GM12878 (cell line): Measurements from ENCODE around the gene GNG12. TPM values are rescaled to one million over a fixed set of nuclear protein-coding genes. Genes with fewer than 3 reads are reported as not detected.

Source experiments
- ASH2L ChIP-seq: fragments of 300-600, 200-600 bp; sonication (generic); IDR thresholded peaks from 2 replicates; pipeline ENCODE4 v1.6.1; 2017; ENCODE audit warnings: low read depth, mild to moderate bottlenecking, borderline replicate concordance
- CBX5 ChIP-seq: sonication (generic); IDR thresholded peaks from 2 replicates; pipeline ENCODE4 v1.6.1; 2016; ENCODE audit warnings: low read depth, moderate library complexity, mild to moderate bottlenecking, inconsistent platforms
- CEBPB ChIP-seq, 2 experiments: fragments of 150-350 bp in 1 of 2; IDR thresholded peaks; 2 replicates each; pipeline ENCODE4 v1.6.1; 2012 to 2014; ENCODE audit warnings: low read depth in 2 of 2, low read length in 2 of 2, borderline replicate concordance in 1 of 2, inconsistent platforms in 1 of 2
- ETV6 ChIP-seq, 2 experiments: fragments of 450-650 bp in 1 of 2; IDR thresholded peaks in 1 of 2; conservative IDR thresholded peaks in 1 of 2; 2 replicates each; pipeline ENCODE4 v1.6.1; 2014; ENCODE audit warnings: antibody characterized with exemption in 1 of 2, borderline replicate concordance in 1 of 2, low read depth in 1 of 2, mild to moderate bottlenecking in 1 of 2, moderate library complexity in 1 of 2
- FOXM1 ChIP-seq: IDR thresholded peaks from 2 replicates; pipeline ENCODE4 v1.6.1; 2012; ENCODE audit warnings: low read depth, mild to moderate bottlenecking, inconsistent platforms, low read length, moderate library complexity
- IRF4 ChIP-seq: IDR thresholded peaks from 2 replicates; pipeline ENCODE4 v1.6.1; 2011; ENCODE audit warnings: low read depth, low read length
- MTA2 ChIP-seq: fragments of 450-650 bp; IDR thresholded peaks from 2 replicates; pipeline ENCODE4 v1.6.1; 2016; ENCODE audit warnings: low read depth, mild to moderate bottlenecking, moderate library complexity
- MYC ChIP-seq: IDR thresholded peaks from 2 replicates; pipeline ENCODE4 v1.6.1; 2011; ENCODE audit warnings: mild to moderate bottlenecking, low read length, moderate library complexity, inconsistent platforms; ENCODE audit not compliant: insufficient read depth, insufficient replicate concordance, insufficient read length, severe bottlenecking
- NFXL1 ChIP-seq: fragments of 450-650 bp; IDR thresholded peaks from 2 replicates; pipeline ENCODE4 v1.6.1; 2017; ENCODE audit warnings: antibody characterized with exemption, mild to moderate bottlenecking, borderline replicate concordance
- PAX5 ChIP-seq: IDR thresholded peaks from 2 replicates; pipeline ENCODE4 v1.6.1; 2011; ENCODE audit warnings: low read depth, low read length, borderline replicate concordance
- RAD51 ChIP-seq: fragments of 450-650 bp; IDR thresholded peaks from 2 replicates; pipeline ENCODE4 v1.6.1; 2016; ENCODE audit warnings: moderate library complexity, mild to moderate bottlenecking, inconsistent platforms
- RFX5 ChIP-seq: IDR thresholded peaks from 2 replicates; pipeline ENCODE4 v1.6.1; 2011; ENCODE audit warnings: low read depth, low read length, improper control_type of control experiment
- ZBED1 ChIP-seq: IDR thresholded peaks from 2 replicates; pipeline ENCODE4 v1.6.1; 2016; ENCODE audit warnings: borderline replicate concordance
- ZNF384 ChIP-seq: IDR thresholded peaks from 2 replicates; pipeline ENCODE4 v1.6.1; 2012; ENCODE audit warnings: low read depth, mild to moderate bottlenecking, low read length, improper control_type of control experiment, borderline replicate concordance
- polyA plus RNA-seq, 11 experiments: library from polyadenylated mRNA; depleted of rRNA in 4 of 11; unstranded in 6 of 11; stranded (reverse) in 5 of 11; fragments of >200 nt; fragmentation: Nextera tagmentation in 4 of 11; fragmentation: Illumina TruSeq in 1 of 11; extraction: Ambion mirVana in 4 of 11; extraction: Trizol in 1 of 11; gene quantifications; 1 replicate in 1 of 11; 2 replicates in 10 of 11; pipeline versions ENCODE4 v1.2.1 to v1.2.3, GENCODE V29; 2011 to 2016; ENCODE audit warnings: inconsistent platforms in 2 of 11, missing spikeins in 2 of 11, low read depth in 1 of 11
- total RNA-seq, 4 experiments: library from RNA; depleted of rRNA in 3 of 4; stranded (reverse); fragments of >200 nt in 3 of 4; fragmentation: Illumina TruSeq in 1 of 4; extraction: Trizol in 1 of 4; gene quantifications; 2 replicates each; pipeline versions ENCODE4 v1.2.1 to v1.2.3, GENCODE V29; 2013 to 2021
- TF ChIP-seq, protein P1 (sequence below): fragments of 450-650 bp; IDR thresholded peaks from 2 replicates; pipeline ENCODE4 v1.6.1; 2017; ENCODE audit warnings: mild to moderate bottlenecking, moderate library complexity
- TF ChIP-seq, protein P2 (sequence below): IDR thresholded peaks from 2 replicates; pipeline ENCODE4 v1.6.1; 2011; ENCODE audit warnings: borderline replicate concordance, low read depth, mild to moderate bottlenecking, moderate library complexity, mixed read lengths, low read length; ENCODE audit not compliant: insufficient read depth; ENCODE audit errors: extremely low read length
- TF ChIP-seq, protein P3 (sequence below): IDR thresholded peaks from 2 replicates; pipeline ENCODE4 v1.6.1; 2012; ENCODE audit warnings: low read depth, low read length, improper control_type of control experiment
- TF ChIP-seq, protein P4 (sequence below): fragments of 450-650 bp; IDR thresholded peaks from 2 replicates; pipeline ENCODE4 v1.6.1; 2014; ENCODE audit warnings: mild to moderate bottlenecking
- TF ChIP-seq, protein P5 (sequence below): IDR thresholded peaks from 2 replicates; pipeline ENCODE4 v1.6.1; 2011; ENCODE audit warnings: low read depth, mild to moderate bottlenecking, low read length, moderate library complexity, borderline replicate concordance; ENCODE audit errors: extremely low read depth
- TF ChIP-seq, protein P6 (sequence below): fragments of 450-650 bp; IDR thresholded peaks from 2 replicates; pipeline ENCODE4 v1.6.1; 2016; ENCODE audit warnings: mild to moderate bottlenecking

Gene GNG12
- total and polyA plus RNA-seq, 10 of the 15 experiments (the other 5 are each of a cell fraction or from before 2014, with no cell fraction given) = 0.22 to 32.8 (median 0.35) TPM

DNA sequence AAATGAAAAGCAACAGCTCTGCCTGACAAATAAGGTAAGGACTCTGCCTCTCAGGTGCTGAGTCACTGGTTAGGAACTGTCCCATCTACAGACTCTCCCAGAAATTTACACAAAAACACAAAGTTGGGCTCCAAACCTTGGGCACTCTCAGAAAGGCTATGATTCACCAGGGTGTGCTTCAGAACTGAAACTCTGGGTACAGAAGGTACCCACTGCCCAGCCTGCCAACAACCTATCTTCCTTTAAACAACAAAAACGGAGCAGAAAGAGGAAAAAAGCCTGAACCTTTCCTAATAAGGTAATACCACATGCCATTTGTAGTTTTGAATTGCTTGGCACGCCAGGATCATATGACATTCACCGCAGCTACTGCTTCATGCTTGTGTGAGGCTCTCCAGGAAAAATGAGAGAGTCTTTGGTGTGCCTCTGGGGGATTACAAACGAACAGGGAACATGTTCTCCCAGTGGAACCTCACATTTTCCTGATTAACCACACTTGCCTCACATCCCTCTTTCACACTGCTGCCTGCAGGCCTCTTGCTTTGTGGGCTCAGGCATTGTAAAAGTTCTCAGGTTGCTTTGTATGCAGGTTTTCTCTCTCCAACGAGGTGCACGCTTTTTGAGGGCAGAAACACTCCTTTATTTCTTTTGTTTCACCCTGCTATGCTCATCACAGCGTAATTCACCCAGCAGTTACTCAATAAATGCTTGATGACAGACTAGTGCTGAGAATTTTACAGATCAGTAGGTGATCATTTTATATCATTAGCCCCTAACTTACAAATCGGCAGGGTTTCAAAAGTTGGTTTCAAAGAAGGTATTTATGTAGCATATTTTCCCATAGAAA is 83.2 kb downstream of the GNG12 start (continued):
- no peak for TF ChIP-seq ZNF384
- TF ChIP-seq, protein P1, sequence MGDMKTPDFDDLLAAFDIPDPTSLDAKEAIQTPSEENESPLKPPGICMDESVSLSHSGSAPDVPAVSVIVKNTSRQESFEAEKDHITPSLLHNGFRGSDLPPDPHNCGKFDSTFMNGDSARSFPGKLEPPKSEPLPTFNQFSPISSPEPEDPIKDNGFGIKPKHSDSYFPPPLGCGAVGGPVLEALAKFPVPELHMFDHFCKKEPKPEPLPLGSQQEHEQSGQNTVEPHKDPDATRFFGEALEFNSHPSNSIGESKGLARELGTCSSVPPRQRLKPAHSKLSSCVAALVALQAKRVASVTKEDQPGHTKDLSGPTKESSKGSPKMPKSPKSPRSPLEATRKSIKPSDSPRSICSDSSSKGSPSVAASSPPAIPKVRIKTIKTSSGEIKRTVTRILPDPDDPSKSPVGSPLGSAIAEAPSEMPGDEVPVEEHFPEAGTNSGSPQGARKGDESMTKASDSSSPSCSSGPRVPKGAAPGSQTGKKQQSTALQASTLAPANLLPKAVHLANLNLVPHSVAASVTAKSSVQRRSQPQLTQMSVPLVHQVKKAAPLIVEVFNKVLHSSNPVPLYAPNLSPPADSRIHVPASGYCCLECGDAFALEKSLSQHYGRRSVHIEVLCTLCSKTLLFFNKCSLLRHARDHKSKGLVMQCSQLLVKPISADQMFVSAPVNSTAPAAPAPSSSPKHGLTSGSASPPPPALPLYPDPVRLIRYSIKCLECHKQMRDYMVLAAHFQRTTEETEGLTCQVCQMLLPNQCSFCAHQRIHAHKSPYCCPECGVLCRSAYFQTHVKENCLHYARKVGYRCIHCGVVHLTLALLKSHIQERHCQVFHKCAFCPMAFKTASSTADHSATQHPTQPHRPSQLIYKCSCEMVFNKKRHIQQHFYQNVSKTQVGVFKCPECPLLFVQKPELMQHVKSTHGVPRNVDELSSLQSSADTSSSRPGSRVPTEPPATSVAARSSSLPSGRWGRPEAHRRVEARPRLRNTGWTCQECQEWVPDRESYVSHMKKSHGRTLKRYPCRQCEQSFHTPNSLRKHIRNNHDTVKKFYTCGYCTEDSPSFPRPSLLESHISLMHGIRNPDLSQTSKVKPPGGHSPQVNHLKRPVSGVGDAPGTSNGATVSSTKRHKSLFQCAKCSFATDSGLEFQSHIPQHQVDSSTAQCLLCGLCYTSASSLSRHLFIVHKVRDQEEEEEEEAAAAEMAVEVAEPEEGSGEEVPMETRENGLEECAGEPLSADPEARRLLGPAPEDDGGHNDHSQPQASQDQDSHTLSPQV = no peak
- no peak for TF ChIP-seq MYC
- no peak for TF ChIP-seq ZBED1
- TF ChIP-seq, protein P2, sequence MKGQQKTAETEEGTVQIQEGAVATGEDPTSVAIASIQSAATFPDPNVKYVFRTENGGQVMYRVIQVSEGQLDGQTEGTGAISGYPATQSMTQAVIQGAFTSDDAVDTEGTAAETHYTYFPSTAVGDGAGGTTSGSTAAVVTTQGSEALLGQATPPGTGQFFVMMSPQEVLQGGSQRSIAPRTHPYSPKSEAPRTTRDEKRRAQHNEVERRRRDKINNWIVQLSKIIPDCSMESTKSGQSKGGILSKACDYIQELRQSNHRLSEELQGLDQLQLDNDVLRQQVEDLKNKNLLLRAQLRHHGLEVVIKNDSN = no peak
- no peak for TF ChIP-seq ETV6 (conservative IDR thresholded peaks at IDR 0.05 in 1 of 2, IDR thresholded peaks at IDR 0.05 in 1 of 2; ENCODE audit: borderline replicate concordance in 1 of 2, low read depth in 1 of 2)
- TF ChIP-seq NFXL1 = no peak
- peak; percentile 26; the same call in 1 of the 2 replicates for TF ChIP-seq MTA2
- TF ChIP-seq ASH2L = no peak
- TF ChIP-seq, protein P3, sequence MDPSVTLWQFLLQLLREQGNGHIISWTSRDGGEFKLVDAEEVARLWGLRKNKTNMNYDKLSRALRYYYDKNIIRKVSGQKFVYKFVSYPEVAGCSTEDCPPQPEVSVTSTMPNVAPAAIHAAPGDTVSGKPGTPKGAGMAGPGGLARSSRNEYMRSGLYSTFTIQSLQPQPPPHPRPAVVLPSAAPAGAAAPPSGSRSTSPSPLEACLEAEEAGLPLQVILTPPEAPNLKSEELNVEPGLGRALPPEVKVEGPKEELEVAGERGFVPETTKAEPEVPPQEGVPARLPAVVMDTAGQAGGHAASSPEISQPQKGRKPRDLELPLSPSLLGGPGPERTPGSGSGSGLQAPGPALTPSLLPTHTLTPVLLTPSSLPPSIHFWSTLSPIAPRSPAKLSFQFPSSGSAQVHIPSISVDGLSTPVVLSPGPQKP = no peak
- peak; percentile 58; the same call in 1 of the 2 replicates for TF ChIP-seq RAD51
- no peak for TF ChIP-seq CBX5
- TF ChIP-seq, protein P4, sequence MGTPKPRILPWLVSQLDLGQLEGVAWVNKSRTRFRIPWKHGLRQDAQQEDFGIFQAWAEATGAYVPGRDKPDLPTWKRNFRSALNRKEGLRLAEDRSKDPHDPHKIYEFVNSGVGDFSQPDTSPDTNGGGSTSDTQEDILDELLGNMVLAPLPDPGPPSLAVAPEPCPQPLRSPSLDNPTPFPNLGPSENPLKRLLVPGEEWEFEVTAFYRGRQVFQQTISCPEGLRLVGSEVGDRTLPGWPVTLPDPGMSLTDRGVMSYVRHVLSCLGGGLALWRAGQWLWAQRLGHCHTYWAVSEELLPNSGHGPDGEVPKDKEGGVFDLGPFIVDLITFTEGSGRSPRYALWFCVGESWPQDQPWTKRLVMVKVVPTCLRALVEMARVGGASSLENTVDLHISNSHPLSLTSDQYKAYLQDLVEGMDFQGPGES = no peak
- TF ChIP-seq, protein P5, sequence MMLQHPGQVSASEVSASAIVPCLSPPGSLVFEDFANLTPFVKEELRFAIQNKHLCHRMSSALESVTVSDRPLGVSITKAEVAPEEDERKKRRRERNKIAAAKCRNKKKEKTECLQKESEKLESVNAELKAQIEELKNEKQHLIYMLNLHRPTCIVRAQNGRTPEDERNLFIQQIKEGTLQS = no peak
- TF ChIP-seq, protein P6, sequence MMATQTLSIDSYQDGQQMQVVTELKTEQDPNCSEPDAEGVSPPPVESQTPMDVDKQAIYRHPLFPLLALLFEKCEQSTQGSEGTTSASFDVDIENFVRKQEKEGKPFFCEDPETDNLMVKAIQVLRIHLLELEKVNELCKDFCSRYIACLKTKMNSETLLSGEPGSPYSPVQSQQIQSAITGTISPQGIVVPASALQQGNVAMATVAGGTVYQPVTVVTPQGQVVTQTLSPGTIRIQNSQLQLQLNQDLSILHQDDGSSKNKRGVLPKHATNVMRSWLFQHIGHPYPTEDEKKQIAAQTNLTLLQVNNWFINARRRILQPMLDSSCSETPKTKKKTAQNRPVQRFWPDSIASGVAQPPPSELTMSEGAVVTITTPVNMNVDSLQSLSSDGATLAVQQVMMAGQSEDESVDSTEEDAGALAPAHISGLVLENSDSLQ = no peak
- TF ChIP-seq IRF4 = no peak
- TF ChIP-seq PAX5 = no peak
- TF ChIP-seq CEBPB (IDR thresholded peaks at IDR 0.05; ENCODE audit: borderline replicate concordance in 1 of 2, low read depth in 2 of 2, low read length in 2 of 2) = no peak
- TF ChIP-seq RFX5 = no peak
- no peak for TF ChIP-seq FOXM1
